CD14-positive monocyte (primary cell): ENCODE measurements around the gene P2RX3. TPM values are rescaled to one million over a fixed set of nuclear protein-coding genes. Genes with fewer than 3 reads are reported as not detected.

Experiments used
- DNase-seq, 3 donors: peaks; one replicate each; pipeline ENCODE4 v3.0.0-alpha.2; 2011 to 2022
- H2AFZ ChIP-seq: 2 replicates; pipeline ENCODE4 v1.6.0; 2012; ENCODE audit warnings: mild to moderate bottlenecking, low read depth, low read length, inconsistent platforms; ENCODE audit not compliant: insufficient read depth, poor library complexity, severe bottlenecking
- H3K27ac ChIP-seq, 2 donors: 1 replicate in 1 of 2; 2 replicates in 1 of 2; pipeline ENCODE4 v1.5.1; 2012 to 2013; ENCODE audit warnings: low read length in 2 of 2, control low read depth in 1 of 2, inconsistent platforms in 1 of 2, low read depth in 1 of 2, mild to moderate bottlenecking in 1 of 2
- H3K27me3 ChIP-seq, 2 donors: one replicate each; pipeline versions ENCODE4 v1.6.0 to v1.6.1; 2011 to 2013; ENCODE audit warnings: low read length in 2 of 2; ENCODE audit not compliant: control insufficient read depth in 2 of 2, insufficient read depth in 2 of 2
- H3K36me3 ChIP-seq, 2 donors: replicated peaks in 1 of 2; 1 replicate in 1 of 2; 2 replicates in 1 of 2; pipeline versions ENCODE4 v1.5.1 to v1.6.1; 2012 to 2013; ENCODE audit warnings: low read length in 2 of 2, control low read depth in 1 of 2, inconsistent platforms in 1 of 2, mild to moderate bottlenecking in 1 of 2; ENCODE audit not compliant: insufficient read depth in 2 of 2, control insufficient read depth in 1 of 2
- H3K4me1 ChIP-seq, 2 donors: 1 replicate in 1 of 2; 2 replicates in 1 of 2; pipeline versions ENCODE4 v1.5.1 to v1.6.1; 2012 to 2013; ENCODE audit warnings: low read length in 2 of 2, control low read depth in 1 of 2, inconsistent platforms in 1 of 2, mild to moderate bottlenecking in 1 of 2, moderate library complexity in 1 of 2; ENCODE audit not compliant: insufficient read depth in 2 of 2, control insufficient read depth in 1 of 2
- H3K4me2 ChIP-seq: replicated peaks from 2 replicates; pipeline ENCODE3; 2012; ENCODE audit warnings: low read length, moderate library complexity, mild to moderate bottlenecking; ENCODE audit not compliant: poor library complexity, severe bottlenecking; ENCODE audit errors: extremely low read depth
- H3K4me3 ChIP-seq, 3 experiments: fragments of 200-600 bp in 1 of 3; sonication (generic) in 1 of 3; replicated peaks in 1 of 3; 1 replicate in 2 of 3; 2 replicates in 1 of 3; pipeline ENCODE4 v1.5.1; 2011 to 2013; ENCODE audit warnings: low read length in 3 of 3, mild to moderate bottlenecking in 3 of 3, control low read depth in 2 of 3, low read depth in 2 of 3, inconsistent platforms in 1 of 3, moderate library complexity in 1 of 3
- H3K79me2 ChIP-seq: 2 replicates; pipeline ENCODE4 v1.6.0; 2012; ENCODE audit warnings: mild to moderate bottlenecking, control low read depth, inconsistent platforms, low read length, moderate library complexity; ENCODE audit not compliant: insufficient read depth
- H3K9ac ChIP-seq: 2 replicates; pipeline ENCODE4 v1.6.0; 2017; ENCODE audit warnings: low read length, mild to moderate bottlenecking; ENCODE audit not compliant: insufficient read depth, poor library complexity, severe bottlenecking
- H3K9me3 ChIP-seq, 2 donors: replicated peaks in 1 of 2; 1 replicate in 1 of 2; 2 replicates in 1 of 2; pipeline versions ENCODE4 v1.5.1 to v1.6.1; 2012 to 2013; ENCODE audit warnings: low read length in 2 of 2, control low read depth in 1 of 2; ENCODE audit not compliant: control insufficient read depth in 1 of 2, insufficient read depth in 1 of 2
- H4K20me1 ChIP-seq: 2 replicates; pipeline ENCODE4 v1.6.0; 2012; ENCODE audit warnings: mild to moderate bottlenecking, low read length, control low read depth, moderate library complexity; ENCODE audit not compliant: insufficient read depth
- H3K27ac Mint-ChIP-seq, 7 donors: one replicate each; pipeline ENCODE4 v1.8.0; 2020; ENCODE audit warnings: mild to moderate bottlenecking in 7 of 7, mixed read lengths in 7 of 7, moderate library complexity in 6 of 7, inconsistent platforms in 2 of 7
- H3K27me3 Mint-ChIP-seq, 3 donors: one replicate each; pipeline ENCODE4 v1.8.0; 2021 to 2022; ENCODE audit warnings: low read depth in 3 of 3, mild to moderate bottlenecking in 3 of 3, mixed read lengths in 3 of 3, moderate library complexity in 3 of 3, inconsistent platforms in 1 of 3
- H3K36me3 Mint-ChIP-seq, 2 donors: one replicate each; pipeline ENCODE4 v1.8.0; 2020; ENCODE audit warnings: mixed read lengths in 2 of 2, inconsistent platforms in 1 of 2, mild to moderate bottlenecking in 1 of 2
- H3K4me1 Mint-ChIP-seq: one replicate; pipeline ENCODE4 v1.8.0; 2020; ENCODE audit warnings: mild to moderate bottlenecking, mixed read lengths
- H3K4me3 Mint-ChIP-seq, 2 donors: one replicate each; pipeline ENCODE4 v1.8.0; 2020; ENCODE audit warnings: mild to moderate bottlenecking in 2 of 2, mixed read lengths in 2 of 2, moderate library complexity in 1 of 2
- H3K9me3 Mint-ChIP-seq, 7 donors: one replicate each; pipeline ENCODE4 v1.8.0; 2020 to 2022; ENCODE audit warnings: mixed read lengths in 7 of 7, mild to moderate bottlenecking in 6 of 7, moderate library complexity in 6 of 7, inconsistent platforms in 2 of 7
- WGBS: methylation state at CpG from one replicate; pipeline ENCODE4 v1.1.5; 2013; ENCODE audit warnings: missing lambda C conversion rate; ENCODE audit not compliant: insufficient coverage; 5-methylcytosine and 5-hydroxymethylcytosine counted together
- intact Hi-C, 2 donors: fragments of 100-400 bp; cut with micrococcal nuclease; formaldehyde crosslinking; loops; one replicate each; pipeline versions ENCODE4 v1.15.0 to v1.15.1; 2023
- polyA plus RNA-seq, 3 donors: library from polyadenylated mRNA; depleted of rRNA in 1 of 3; unstranded in 2 of 3; stranded (reverse) in 1 of 3; fragments of 300-500 nt in 2 of 3; fragments of >200 nt in 1 of 3; fragmentation: Illumina TruSeq in 2 of 3; gene quantifications; 1 replicate in 2 of 3; 2 replicates in 1 of 3; pipeline ENCODE4 v1.2.3, GENCODE V29; 2012 to 2021
- TF ChIP-seq, protein P1 (sequence below): fragments of 200-600 bp; IDR thresholded peaks from one replicate; pipeline ENCODE4 v1.8.0; 2022; ENCODE audit warnings: antibody characterized with exemption, mild to moderate bottlenecking

The P2RX3 gene
- polyA plus RNA-seq, 3 donors, result not detected

DNA sequence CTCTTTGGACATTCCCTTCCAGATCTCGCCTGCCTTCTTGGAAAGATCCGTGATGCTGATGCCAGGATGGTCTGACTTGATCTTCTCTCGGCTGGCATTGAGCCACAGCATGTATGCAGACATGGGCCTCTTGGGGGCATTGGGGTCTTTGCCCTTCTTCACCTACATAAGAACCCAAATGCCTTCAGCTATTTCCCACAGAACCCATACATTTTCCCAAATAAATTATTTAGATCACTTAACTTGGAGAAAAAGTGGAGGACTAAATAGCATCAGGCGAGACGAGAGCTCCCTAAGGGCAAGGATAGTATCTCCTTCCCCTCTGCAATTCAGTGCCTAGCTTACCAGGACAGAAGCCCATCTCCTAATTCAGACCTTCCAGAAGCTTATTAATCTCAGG is 10.4 kb upstream of the P2RX3 start:
- Histone ChIP-seq H3K79me2 (peaks cover 5% of the 10 kb centered on the region), H3K9ac (no peak overlapping the region), H3K4me2 (no peak overlapping the region), H3K9me3 (no peaks in the 10 kb centered on the region), H4K20me1 (no peaks in the 10 kb centered on the region), H3K27me3 (no peaks in the 10 kb centered on the region), H3K36me3 (peaks cover 54 to 65% of the 10 kb centered on the region in 2 donors), H3K4me3 (no peak overlapping the region), H3K27ac (no peak overlapping the region), H3K4me1 (peaks cover 16 to 19% of the 10 kb centered on the region in 2 donors), H2AFZ (no peak overlapping the region)
- peaks cover 16% of the 10 kb centered on the region for H3K4me1 Mint-ChIP-seq
- H3K36me3 Mint-ChIP-seq, result peaks cover 62 to 68% of the 10 kb centered on the region in 2 donors
- 100% methylated on average over 3 of the region's 5 CpGs for WGBS
- intact Hi-C loops, result no loop called here
- H3K4me3 Mint-ChIP-seq, result no peak overlapping the region
- DNase-seq, result no peak
- TF ChIP-seq, protein P1, sequence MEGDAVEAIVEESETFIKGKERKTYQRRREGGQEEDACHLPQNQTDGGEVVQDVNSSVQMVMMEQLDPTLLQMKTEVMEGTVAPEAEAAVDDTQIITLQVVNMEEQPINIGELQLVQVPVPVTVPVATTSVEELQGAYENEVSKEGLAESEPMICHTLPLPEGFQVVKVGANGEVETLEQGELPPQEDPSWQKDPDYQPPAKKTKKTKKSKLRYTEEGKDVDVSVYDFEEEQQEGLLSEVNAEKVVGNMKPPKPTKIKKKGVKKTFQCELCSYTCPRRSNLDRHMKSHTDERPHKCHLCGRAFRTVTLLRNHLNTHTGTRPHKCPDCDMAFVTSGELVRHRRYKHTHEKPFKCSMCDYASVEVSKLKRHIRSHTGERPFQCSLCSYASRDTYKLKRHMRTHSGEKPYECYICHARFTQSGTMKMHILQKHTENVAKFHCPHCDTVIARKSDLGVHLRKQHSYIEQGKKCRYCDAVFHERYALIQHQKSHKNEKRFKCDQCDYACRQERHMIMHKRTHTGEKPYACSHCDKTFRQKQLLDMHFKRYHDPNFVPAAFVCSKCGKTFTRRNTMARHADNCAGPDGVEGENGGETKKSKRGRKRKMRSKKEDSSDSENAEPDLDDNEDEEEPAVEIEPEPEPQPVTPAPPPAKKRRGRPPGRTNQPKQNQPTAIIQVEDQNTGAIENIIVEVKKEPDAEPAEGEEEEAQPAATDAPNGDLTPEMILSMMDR, result no peak
- H3K27me3 Mint-ChIP-seq, result peaks cover 0 to 5% (median 1%) of the 10 kb centered on the region in 3 donors
- no peak overlapping the region for H3K27ac Mint-ChIP-seq
- no peaks in the 10 kb centered on the region for H3K9me3 Mint-ChIP-seq

DNA sequence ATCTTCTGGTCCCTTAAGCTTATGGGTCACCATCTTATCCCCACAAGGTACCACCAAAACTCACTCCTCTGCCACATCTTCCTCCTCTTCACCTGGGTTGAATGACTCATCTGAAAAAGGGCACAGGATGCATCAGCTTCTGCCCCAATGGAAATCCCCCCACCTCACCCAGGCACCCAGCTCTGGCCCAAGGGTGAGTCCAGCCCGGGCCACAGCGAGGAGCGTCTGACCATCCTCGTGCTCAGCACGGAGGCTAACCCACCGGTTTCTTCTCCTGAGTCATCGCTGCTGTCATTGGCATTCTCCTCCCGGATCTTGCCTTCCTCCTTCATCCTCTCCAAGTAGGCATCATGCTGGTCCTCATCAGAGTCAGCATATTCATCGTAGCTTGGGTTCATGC is 8.1 kb upstream of the P2RX3 start:
- Mint-ChIP-seq H3K36me3 (peaks cover 73 to 79% of the 10 kb centered on the region in 2 donors), H3K4me1 (peaks cover 29% of the 10 kb centered on the region)
- no peak for DNase-seq

More for the DNA sequence above, 8.1 kb upstream of the P2RX3 start:
- Histone ChIP-seq H3K9me3 (no peaks in the 10 kb centered on the region), H3K36me3 (peaks cover 59 to 77% of the 10 kb centered on the region in 2 donors), H3K79me2 (peaks cover 23% of the 10 kb centered on the region), H3K4me3 (no peak overlapping the region), H3K4me1 (peaks cover 18 to 23% of the 10 kb centered on the region in 2 donors), H3K27me3 (no peaks in the 10 kb centered on the region), H3K9ac (no peak overlapping the region), H3K4me2 (no peak overlapping the region), H3K27ac (no peak overlapping the region), H2AFZ (no peak overlapping the region), H4K20me1 (no peaks in the 10 kb centered on the region)
- no peaks in the 10 kb centered on the region for H3K9me3 Mint-ChIP-seq
- no peak overlapping the region for H3K27ac Mint-ChIP-seq
- no peak overlapping the region for H3K4me3 Mint-ChIP-seq
- WGBS, result 97% methylated on average over 9 of the region's 9 CpGs
- intact Hi-C loops, result no loop called here
- TF ChIP-seq, protein P1, result no peak
- peaks cover 0 to 1% (median 0%) of the 10 kb centered on the region in 3 donors for H3K27me3 Mint-ChIP-seq
